Measurements from ENCODE around the gene TYMS. TPM values are rescaled to one million over a fixed set of nuclear protein-coding genes. Genes with fewer than 3 reads are reported as not detected.

TYMS gene
- total RNA-seq, 1 experiment from 2014 or later = 149 TPM

DNA sequence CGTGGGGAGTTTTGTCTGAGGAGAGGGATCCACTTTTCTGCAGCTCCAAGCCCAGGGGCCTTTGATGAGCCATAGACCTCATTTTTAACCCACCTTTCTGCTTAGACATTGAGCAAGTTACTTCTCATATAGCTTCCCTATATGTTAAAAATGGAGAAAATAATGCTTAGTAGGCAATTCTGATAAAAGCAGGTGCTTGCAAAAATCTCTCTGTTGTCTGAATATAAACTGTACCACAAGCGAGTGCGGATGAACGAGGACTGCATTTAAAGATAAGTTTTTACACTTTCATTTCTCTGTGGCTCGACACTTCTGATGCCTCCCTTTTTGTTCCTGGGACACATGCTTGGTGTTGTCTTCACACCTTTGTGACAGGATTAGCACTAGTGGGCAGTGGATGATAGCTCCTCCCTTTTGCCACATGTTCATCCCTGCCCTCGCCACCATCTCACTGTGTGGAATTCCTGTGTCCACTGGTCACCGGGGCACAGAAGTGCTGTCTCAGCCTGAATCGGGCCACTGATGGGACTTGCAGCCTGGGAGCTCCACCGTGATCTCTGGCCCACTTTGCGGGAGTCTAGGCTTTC lies 1.6 kb downstream of the TYMS start:
- no peaks in the 10 kb centered on the region for H3K27me3 ChIP-seq (ENCODE audit: insufficient read depth, low read depth)
- peaks cover 11% of the 10 kb centered on the region for H3K4me1 ChIP-seq (replicated peaks; ENCODE audit: insufficient read depth)
- POLR2A ChIA-PET (ENCODE audit: unreplicated experiment) = interaction anchor here (0.5 kb wide), 1 partner anchor 44 kb away, joined by 6 read pairs; no protein-coding TSS in a partner anchor
- 0 out of 2 replicates have a peak, but pooled peaks cover 15% of the 10 kb centered on the region for H3K36me3 ChIP-seq (ENCODE audit: low read depth)
- H2AFZ ChIP-seq = peak overlapping the region; percentile 97
- no peaks in the 10 kb centered on the region for H4K20me1 ChIP-seq (ENCODE audit: insufficient read depth)
- H3K27ac ChIP-seq = no peak overlapping the region
- BruUV-seq (replicated peaks) = TSS peak; percentile 46
- peak overlapping the region; percentile 83 for H3K4me2 ChIP-seq
- intact Hi-C loops (cut with micrococcal nuclease; ENCODE audit: unreplicated experiment) = loop anchor here (5.0 kb wide), 1 partner anchor 153 kb away; the partner anchor contains the start of gene YES1
- no peak for DNase-seq
- H3K9me2 ChIP-seq (ENCODE audit: insufficient read depth) = no peaks in the 10 kb centered on the region
- H3K79me2 ChIP-seq (ENCODE audit: low read depth) = peaks cover 21% of the 10 kb centered on the region
- TF ChIP-seq EZH2 (IDR thresholded peaks at IDR 0.05; ENCODE audit: low read depth) = no peak
- TF ChIP-seq, protein P1, sequence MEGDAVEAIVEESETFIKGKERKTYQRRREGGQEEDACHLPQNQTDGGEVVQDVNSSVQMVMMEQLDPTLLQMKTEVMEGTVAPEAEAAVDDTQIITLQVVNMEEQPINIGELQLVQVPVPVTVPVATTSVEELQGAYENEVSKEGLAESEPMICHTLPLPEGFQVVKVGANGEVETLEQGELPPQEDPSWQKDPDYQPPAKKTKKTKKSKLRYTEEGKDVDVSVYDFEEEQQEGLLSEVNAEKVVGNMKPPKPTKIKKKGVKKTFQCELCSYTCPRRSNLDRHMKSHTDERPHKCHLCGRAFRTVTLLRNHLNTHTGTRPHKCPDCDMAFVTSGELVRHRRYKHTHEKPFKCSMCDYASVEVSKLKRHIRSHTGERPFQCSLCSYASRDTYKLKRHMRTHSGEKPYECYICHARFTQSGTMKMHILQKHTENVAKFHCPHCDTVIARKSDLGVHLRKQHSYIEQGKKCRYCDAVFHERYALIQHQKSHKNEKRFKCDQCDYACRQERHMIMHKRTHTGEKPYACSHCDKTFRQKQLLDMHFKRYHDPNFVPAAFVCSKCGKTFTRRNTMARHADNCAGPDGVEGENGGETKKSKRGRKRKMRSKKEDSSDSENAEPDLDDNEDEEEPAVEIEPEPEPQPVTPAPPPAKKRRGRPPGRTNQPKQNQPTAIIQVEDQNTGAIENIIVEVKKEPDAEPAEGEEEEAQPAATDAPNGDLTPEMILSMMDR (conservative IDR thresholded peaks at IDR 0.05) = no peak
- peaks cover 7% of the 10 kb centered on the region; the same call in 1 of the 2 replicates for H3F3A ChIP-seq (ENCODE audit: insufficient read depth, low read depth)
- H3K4me3 ChIP-seq = peak overlapping the region; percentile 87; the same call in 1 of the 2 replicates
- CTCF ChIA-PET = interaction anchor here (1.3 kb wide), 1 partner anchor 171 kb away, joined by 3 read pairs; no protein-coding TSS in a partner anchor
- no peaks in the 10 kb centered on the region for H3K9me3 ChIP-seq (ENCODE audit: insufficient read depth, low read depth)

DNA sequence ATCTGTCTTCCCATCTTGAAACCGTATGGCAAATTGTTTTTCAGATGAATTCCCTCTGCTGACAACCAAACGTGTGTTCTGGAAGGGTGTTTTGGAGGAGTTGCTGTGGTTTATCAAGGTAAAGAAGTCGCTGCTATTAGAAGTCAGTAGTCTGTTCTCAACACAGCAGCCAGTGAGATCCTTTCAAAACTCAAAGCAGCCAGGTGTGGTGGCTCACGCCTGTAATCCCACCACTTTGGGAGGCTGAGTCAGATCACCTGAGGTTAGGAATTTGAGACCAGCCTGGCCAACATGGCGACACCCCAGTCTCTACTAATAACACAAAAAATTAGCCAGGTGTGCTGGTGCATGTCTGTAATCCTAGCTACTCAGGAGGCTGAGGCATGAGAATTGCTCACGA lies 2.1 kb downstream of the TYMS start:
- Histone ChIP-seq H3K4me1 (replicated peaks; ENCODE audit: insufficient read depth) (peaks cover 11% of the 10 kb centered on the region), H3K4me2 (no peak overlapping the region; the same call in 1 of the 2 replicates)
- CTCF ChIA-PET = no interaction called here

DNA sequence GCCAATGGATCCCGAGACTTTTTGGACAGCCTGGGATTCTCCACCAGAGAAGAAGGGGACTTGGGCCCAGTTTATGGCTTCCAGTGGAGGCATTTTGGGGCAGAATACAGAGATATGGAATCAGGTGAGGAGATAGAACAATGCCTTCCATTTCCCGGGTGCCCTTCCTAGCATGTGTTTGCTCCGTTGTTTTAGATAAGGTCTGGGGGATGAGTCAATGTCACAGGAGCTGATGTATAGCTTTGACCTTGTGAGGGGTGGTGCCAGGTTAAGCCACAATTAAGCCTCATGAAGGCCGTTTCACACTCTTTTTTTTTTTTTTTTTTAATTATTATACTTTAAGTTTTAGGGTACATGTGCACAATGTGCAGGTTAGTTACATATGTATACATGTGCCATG lies 4.7 kb downstream of the TYMS start:
- TF ChIP-seq EZH2 (IDR thresholded peaks at IDR 0.05; ENCODE audit: low read depth) = no peak
- TF ChIP-seq, protein P1 (conservative IDR thresholded peaks at IDR 0.05) = no peak

More for the DNA sequence above, 2.1 kb downstream of the TYMS start:
- H3K4me3 ChIP-seq = no peak overlapping the region
- no peak for DNase-seq
- no peaks in the 10 kb centered on the region for H4K20me1 ChIP-seq (ENCODE audit: insufficient read depth)
- H2AFZ ChIP-seq = no peak overlapping the region
- H3K27ac ChIP-seq = no peak overlapping the region
- intact Hi-C loops (cut with micrococcal nuclease; ENCODE audit: unreplicated experiment) = loop anchor here (5.0 kb wide), 1 partner anchor 153 kb away; the partner anchor contains the start of gene YES1
- peaks cover 7% of the 10 kb centered on the region; the same call in 1 of the 2 replicates for H3F3A ChIP-seq (ENCODE audit: insufficient read depth, low read depth)
- no peaks in the 10 kb centered on the region for H3K9me2 ChIP-seq (ENCODE audit: insufficient read depth)
- POLR2A ChIA-PET (ENCODE audit: unreplicated experiment) = no interaction called here
- H3K36me3 ChIP-seq (ENCODE audit: low read depth) = 0 out of 2 replicates have a peak, but pooled peaks cover 15% of the 10 kb centered on the region
- no peaks in the 10 kb centered on the region for H3K27me3 ChIP-seq (ENCODE audit: insufficient read depth, low read depth)
- H3K9me3 ChIP-seq (ENCODE audit: insufficient read depth, low read depth) = no peaks in the 10 kb centered on the region
- H3K79me2 ChIP-seq (ENCODE audit: low read depth) = peaks cover 21% of the 10 kb centered on the region
- TF ChIP-seq, protein P1 (conservative IDR thresholded peaks at IDR 0.05) = no peak
- TF ChIP-seq EZH2 (IDR thresholded peaks at IDR 0.05; ENCODE audit: low read depth) = no peak
- no TSS peak for BruUV-seq (replicated peaks)

More for the DNA sequence above, 4.7 kb downstream of the TYMS start:
- no peak for DNase-seq
- H3K27ac ChIP-seq = no peak overlapping the region
- 0 out of 2 replicates have a peak, but pooled peaks cover 15% of the 10 kb centered on the region for H3K36me3 ChIP-seq (ENCODE audit: low read depth)
- CTCF ChIA-PET = no interaction called here
- peaks cover 24% of the 10 kb centered on the region for H3K79me2 ChIP-seq (ENCODE audit: low read depth)
- H4K20me1 ChIP-seq (ENCODE audit: insufficient read depth) = no peaks in the 10 kb centered on the region
- intact Hi-C loops (cut with micrococcal nuclease; ENCODE audit: unreplicated experiment) = no loop called here
- no peak overlapping the region for H3K4me2 ChIP-seq
- H3K27me3 ChIP-seq (ENCODE audit: insufficient read depth, low read depth) = no peaks in the 10 kb centered on the region
- no peak overlapping the region for H2AFZ ChIP-seq
- no TSS peak for BruUV-seq (replicated peaks)
- H3K9me2 ChIP-seq (ENCODE audit: insufficient read depth) = no peaks in the 10 kb centered on the region
- no peaks in the 10 kb centered on the region for H3K9me3 ChIP-seq (ENCODE audit: insufficient read depth, low read depth)
- POLR2A ChIA-PET (ENCODE audit: unreplicated experiment) = no interaction called here
- peaks cover 4% of the 10 kb centered on the region; the same call in 1 of the 2 replicates for H3F3A ChIP-seq (ENCODE audit: insufficient read depth, low read depth)
- H3K4me3 ChIP-seq = no peak overlapping the region
- H3K4me1 ChIP-seq (replicated peaks; ENCODE audit: insufficient read depth) = peaks cover 6% of the 10 kb centered on the region; the same call in 1 of the 2 replicates
